ENCODE measurements around the gene LYPD6.
A peak's percentile ranks its signal among the peaks of the same experiment; 100 is the strongest.

Gene LYPD6

GRCh38 chr2:149353421-149353820 lies 23.0 kb downstream of the LYPD6 start:
- peak; percentile 44 to 73 for DNase-seq

- DNase-seq = no peak
Observed at GRCh38 chr2:149355716-149356422, 25.5 kb downstream of the LYPD6 start.

- DNase-seq = no peak
Observed at GRCh38 chr2:149357058-149357457, 26.7 kb downstream of the LYPD6 start.

GRCh38 chr2:149360106-149360505 lies 29.7 kb downstream of the LYPD6 start:
- DNase-seq = no peak

- DNase-seq = no peak
Observed at GRCh38 chr2:149363958-149364357, 33.6 kb downstream of the LYPD6 start.

GRCh38 chr2:149364839-149365238 lies 34.5 kb downstream of the LYPD6 start:
- no peak for DNase-seq

- DNase-seq = no peak
Observed at GRCh38 chr2:149365931-149366583, 35.7 kb downstream of the LYPD6 start.

GRCh38 chr2:149370061-149370775 lies 39.8 kb downstream of the LYPD6 start:
- DNase-seq = peak in 1 of 2 experiments; percentile 21

- no peak for DNase-seq
Observed at GRCh38 chr2:149371476-149371875, 41.1 kb downstream of the LYPD6 start.

- no peak for DNase-seq
Observed at GRCh38 chr2:149375801-149376361, 45.5 kb downstream of the LYPD6 start.

GRCh38 chr2:149380205-149380604 lies 49.8 kb downstream of the LYPD6 start:
- DNase-seq = no peak

- DNase-seq = no peak
Observed at GRCh38 chr2:149383340-149383739, 53.0 kb downstream of the LYPD6 start.

- no peak for DNase-seq
Observed at GRCh38 chr2:149385350-149385749, 55.0 kb downstream of the LYPD6 start.

GRCh38 chr2:149387411-149387810 lies 57.0 kb downstream of the LYPD6 start:
- DNase-seq = no peak

GRCh38 chr2:149388120-149388816 lies 57.9 kb downstream of the LYPD6 start:
- DNase-seq = peak in 1 of 2 experiments; percentile 7

GRCh38 chr2:149389506-149390167 lies 59.2 kb downstream of the LYPD6 start:
- no peak for DNase-seq

GRCh38 chr2:149393614-149394013 lies 63.2 kb downstream of the LYPD6 start:
- no peak for DNase-seq

GRCh38 chr2:149394864-149395263 lies 64.5 kb downstream of the LYPD6 start:
- no peak for DNase-seq

GRCh38 chr2:149399934-149400615 lies 69.7 kb downstream of the LYPD6 start:
- no peak for DNase-seq

GRCh38 chr2:149400997-149401396 lies 70.6 kb downstream of the LYPD6 start:
- DNase-seq = no peak

- peak in 1 of 2 experiments; percentile 10 for DNase-seq
Observed at GRCh38 chr2:149409506-149409905, 79.1 kb downstream of the LYPD6 start.

Measured in NCI-H524 (cell line).